Cardiac muscle cell (in vitro differentiated cells and primary cell): ENCODE measurements around the gene CREB3. TPM values are rescaled to one million over a fixed set of nuclear protein-coding genes. Genes with fewer than 3 reads are reported as not detected.

ENCODE experiments used
- DNase-seq, 2 donors: peaks; one replicate each; pipeline versions ENCODE4 v3.0.0 to v3.0.0-alpha.2; 2010 to 2017; ENCODE audit warnings: low read depth in 1 of 2, low spot score in 1 of 2
- H3K27ac ChIP-seq: fragments of 200-600 bp; sonication (generic); 2 replicates; pipeline ENCODE4 v1.5.1; 2016
- H3K27me3 ChIP-seq: fragments of 200-600 bp; sonication (generic); 2 replicates; pipeline ENCODE4 v1.6.0; 2016; ENCODE audit warnings: control low read depth
- H3K36me3 ChIP-seq: fragments of 200-600 bp; sonication (generic); 2 replicates; pipeline ENCODE4 v1.5.1; 2016; ENCODE audit warnings: control low read depth
- H3K4me1 ChIP-seq: fragments of 200-600 bp; sonication (generic); 2 replicates; pipeline ENCODE4 v1.8.1; 2017; ENCODE audit warnings: low read depth, mild to moderate bottlenecking, mixed run types
- H3K4me3 ChIP-seq: fragments of 200-600 bp; sonication (generic); 2 replicates; pipeline ENCODE4 v1.5.1; 2016; ENCODE audit warnings: mild to moderate bottlenecking
- H3K9me3 ChIP-seq: fragments of 200-600 bp; sonication (generic); 2 replicates; pipeline ENCODE4 v1.5.1; 2017; ENCODE audit warnings: low read depth, mild to moderate bottlenecking, control low read depth
- CTCF ChIP-seq: IDR thresholded peaks from 2 replicates; pipeline ENCODE4 v1.5.1; 2012; ENCODE audit warnings: low read depth, mild to moderate bottlenecking, low read length
- polyA plus RNA-seq: library from polyadenylated mRNA; unstranded; fragments of >200 nt; fragmentation: Nextera tagmentation; extraction: Ambion mirVana; gene quantifications from 2 replicates; pipeline ENCODE4 v1.2.1, GENCODE V29; 2016
- total RNA-seq: library from RNA; depleted of rRNA; stranded (reverse); fragments of >200 nt; gene quantifications from 2 replicates; pipeline ENCODE4 v1.2.3, GENCODE V29; 2016

CREB3 gene
- total and polyA plus RNA-seq, 2 experiments from 2014 or later = 45.7 to 84.2 TPM

DNA sequence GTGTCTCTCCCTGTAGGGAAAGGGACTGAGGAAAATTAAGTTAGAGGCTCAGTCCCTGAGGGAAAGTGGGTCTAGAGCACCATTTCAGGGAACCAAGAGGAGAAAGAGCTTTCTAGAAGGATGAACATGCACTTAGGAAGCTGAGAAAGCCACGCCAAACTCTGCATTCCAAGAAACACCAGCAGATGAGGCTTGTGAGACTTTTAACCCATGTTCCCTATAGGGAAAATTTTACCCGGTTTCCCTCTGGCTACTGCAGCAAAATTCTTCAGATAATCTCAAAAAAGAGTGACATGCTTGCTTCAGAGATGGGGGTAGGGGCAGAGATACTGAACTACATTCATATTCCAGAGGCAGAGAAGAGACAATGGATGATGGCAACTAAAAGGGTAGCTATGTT lies 9.0 kb upstream of the CREB3 start:
- H3K36me3 ChIP-seq = peaks cover 69% of the 10 kb centered on the region
- H3K9me3 ChIP-seq = no peaks in the 10 kb centered on the region
- peaks cover 18% of the 10 kb centered on the region for H3K4me1 ChIP-seq
- no peak for TF ChIP-seq CTCF
- DNase-seq = peak in 1 of 2 donors; percentile 26
- no peak overlapping the region for H3K27ac ChIP-seq
- H3K4me3 ChIP-seq = no peak overlapping the region
- no peaks in the 10 kb centered on the region for H3K27me3 ChIP-seq

- H3K4me1 ChIP-seq = peaks cover 23% of the 10 kb centered on the region
- no peak for TF ChIP-seq CTCF
- no peak overlapping the region for H3K4me3 ChIP-seq
- no peaks in the 10 kb centered on the region for H3K9me3 ChIP-seq
- DNase-seq = no peak
- peaks cover 64% of the 10 kb centered on the region for H3K36me3 ChIP-seq
- H3K27me3 ChIP-seq = no peaks in the 10 kb centered on the region
- H3K27ac ChIP-seq = no peak overlapping the region
These were observed 8.6 kb upstream of the CREB3 start for GRCh38 chr9:35723908-35724307.

DNA sequence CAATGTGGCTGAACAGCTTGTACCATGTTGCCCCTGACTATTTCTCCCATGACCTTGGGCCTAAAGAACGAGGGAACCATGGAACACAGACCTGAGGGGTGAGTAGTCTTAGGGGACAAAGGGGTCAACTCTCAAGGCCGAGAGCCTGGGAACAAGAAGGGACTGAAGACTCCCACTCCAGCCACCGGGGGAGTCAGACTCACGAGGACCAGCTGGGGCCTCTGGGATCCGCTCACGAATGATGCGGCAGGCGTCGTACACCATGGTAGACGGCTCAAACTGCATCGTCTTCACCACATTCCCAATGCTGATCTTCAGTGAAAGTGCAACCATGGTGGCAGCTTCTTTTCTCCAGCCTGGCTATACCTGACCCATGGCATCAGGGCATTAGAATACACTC lies 7.1 kb upstream of the CREB3 start:
- TF ChIP-seq CTCF = no peak
- Histone ChIP-seq H3K27ac (no peak overlapping the region), H3K27me3 (no peaks in the 10 kb centered on the region), H3K4me3 (no peak overlapping the region), H3K36me3 (peaks cover 50% of the 10 kb centered on the region), H3K4me1 (peaks cover 37% of the 10 kb centered on the region), H3K9me3 (no peaks in the 10 kb centered on the region)
- DNase-seq = no peak

- H3K27me3 ChIP-seq = no peaks in the 10 kb centered on the region
- peak; percentile 48 to 59 for DNase-seq
- no peaks in the 10 kb centered on the region for H3K9me3 ChIP-seq
- H3K27ac ChIP-seq = peak overlapping the region; percentile 100
- peaks cover 46% of the 10 kb centered on the region for H3K4me1 ChIP-seq
- no peak overlapping the region for H3K4me3 ChIP-seq
- H3K36me3 ChIP-seq = peaks cover 35% of the 10 kb centered on the region
- peak; percentile 11 for TF ChIP-seq CTCF
These were observed 5.5 kb upstream of the CREB3 start for GRCh38 chr9:35726931-35727330.

GRCh38 chr9:35727676-35728040 lies 4.8 kb upstream of the CREB3 start:
- Histone ChIP-seq H3K27ac (peak overlapping the region; percentile 100), H3K27me3 (no peaks in the 10 kb centered on the region), H3K9me3 (no peaks in the 10 kb centered on the region), H3K36me3 (peaks cover 29% of the 10 kb centered on the region), H3K4me3 (peak overlapping the region; percentile 10), H3K4me1 (peaks cover 46% of the 10 kb centered on the region)
- peak in 1 of 2 donors; percentile 7 for DNase-seq
- no peak for TF ChIP-seq CTCF
